HG02798 (cell line): ENCODE measurements around the gene MAP4K4.
A peak's percentile ranks its signal among the peaks of the same experiment; 100 is the strongest.
"Not testable (repeated sequence)": the region's sequence is repeated elsewhere in the genome, so short reads cannot be mapped to it uniquely, and the experiment has no call there.

Experiments
- ATAC-seq: cut with Tn5 transposase; IDR thresholded peaks from one replicate; pipeline ENCODE4 v1.9.1; 2021; ENCODE audit warnings: mild to moderate bottlenecking; ENCODE audit not compliant: unreplicated experiment, poor library complexity

Gene MAP4K4

DNA sequence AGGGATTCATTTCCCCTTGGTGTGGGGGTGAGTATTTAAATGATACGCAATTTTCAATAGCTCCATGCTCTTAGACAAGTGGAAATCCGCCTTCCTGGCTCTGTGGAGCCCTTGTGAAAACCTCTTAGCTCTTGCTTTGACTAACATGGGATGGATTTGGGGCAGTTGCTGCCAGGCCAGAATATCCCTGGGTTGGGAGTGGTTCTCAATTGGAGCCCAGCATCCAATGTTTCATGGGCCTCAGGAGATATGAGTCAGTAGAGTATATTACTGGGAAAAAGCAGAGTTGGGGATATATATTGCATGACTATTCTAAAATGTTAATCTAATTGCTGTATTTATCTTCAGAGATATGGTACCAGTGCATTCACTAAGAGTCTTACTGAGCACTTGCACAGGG is 189.8 kb downstream of the MAP4K4 start:
- no peak for ATAC-seq

DNA sequence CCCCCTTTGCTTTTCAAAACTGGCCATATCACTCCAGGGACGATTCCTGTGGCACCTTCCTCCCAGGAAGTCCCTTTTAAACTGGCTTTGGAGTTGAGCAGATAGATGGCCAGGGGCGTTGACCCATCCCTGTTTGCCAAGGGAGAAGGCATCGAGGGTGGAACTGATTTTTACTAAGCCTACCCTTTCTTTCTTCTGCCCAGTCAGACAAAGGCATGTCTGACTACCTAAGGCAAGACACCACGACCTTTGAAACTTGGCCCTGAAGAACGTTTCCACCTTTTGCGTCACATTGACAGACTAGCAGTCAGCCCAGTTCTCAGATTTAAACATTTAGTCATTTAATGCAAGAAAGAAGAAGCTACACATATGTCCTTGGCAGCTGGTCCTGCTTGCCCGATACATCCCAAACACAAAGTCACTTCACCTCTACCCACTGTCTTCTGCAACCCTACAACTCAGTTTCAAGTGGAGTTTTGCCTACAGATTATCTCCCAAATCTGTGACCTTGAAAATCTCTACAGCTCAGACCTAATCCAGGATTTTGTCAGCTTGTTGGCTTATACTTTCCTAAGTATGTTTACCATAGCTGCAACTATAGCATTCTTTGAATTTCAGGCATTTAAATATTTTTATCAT is 192.1 kb downstream of the MAP4K4 start:
- ATAC-seq: no peak

DNA sequence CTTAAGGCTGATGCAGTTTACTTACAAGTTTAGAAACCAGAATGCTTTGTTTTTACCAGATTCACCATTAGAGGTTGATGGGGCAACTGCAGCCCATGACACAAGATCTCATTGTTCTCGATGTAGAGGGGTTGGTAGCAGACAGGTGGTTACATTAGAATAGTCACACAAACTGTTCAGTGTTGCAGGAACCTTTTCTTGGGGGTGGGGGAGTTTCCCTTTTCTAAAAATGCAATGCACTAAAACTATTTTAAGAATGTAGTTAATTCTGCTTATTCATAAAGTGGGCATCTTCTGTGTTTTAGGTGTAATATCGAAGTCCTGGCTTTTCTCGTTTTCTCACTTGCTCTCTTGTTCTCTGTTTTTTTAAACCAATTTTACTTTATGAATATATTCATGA is 194.9 kb downstream of the MAP4K4 start:
- ATAC-seq: no peak

DNA sequence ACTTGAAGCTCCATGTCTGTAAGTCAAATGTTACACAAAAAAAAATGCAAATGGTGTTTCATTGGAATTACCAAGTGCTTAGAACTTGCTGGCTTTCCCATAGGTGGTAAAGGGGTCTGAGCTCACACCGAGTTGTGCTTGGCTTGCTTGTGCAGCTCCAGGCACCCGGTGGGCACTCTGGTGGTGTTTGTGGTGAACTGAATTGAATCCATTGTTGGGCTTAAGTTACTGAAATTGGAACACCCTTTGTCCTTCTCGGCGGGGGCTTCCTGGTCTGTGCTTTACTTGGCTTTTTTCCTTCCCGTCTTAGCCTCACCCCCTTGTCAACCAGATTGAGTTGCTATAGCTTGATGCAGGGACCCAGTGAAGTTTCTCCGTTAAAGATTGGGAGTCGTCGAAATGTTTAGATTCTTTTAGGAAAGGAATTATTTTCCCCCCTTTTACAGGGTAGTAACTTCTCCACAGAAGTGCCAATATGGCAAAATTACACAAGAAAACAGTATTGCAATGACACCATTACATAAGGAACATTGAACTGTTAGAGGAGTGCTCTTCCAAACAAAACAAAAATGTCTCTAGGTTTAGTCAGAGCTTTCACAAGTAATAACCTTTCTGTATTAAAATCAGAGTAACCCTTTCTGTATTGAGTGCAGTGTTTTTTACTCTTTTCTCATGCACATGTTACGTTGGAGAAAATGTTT is 196.3 kb downstream of the MAP4K4 start:
- no peak for ATAC-seq

DNA sequence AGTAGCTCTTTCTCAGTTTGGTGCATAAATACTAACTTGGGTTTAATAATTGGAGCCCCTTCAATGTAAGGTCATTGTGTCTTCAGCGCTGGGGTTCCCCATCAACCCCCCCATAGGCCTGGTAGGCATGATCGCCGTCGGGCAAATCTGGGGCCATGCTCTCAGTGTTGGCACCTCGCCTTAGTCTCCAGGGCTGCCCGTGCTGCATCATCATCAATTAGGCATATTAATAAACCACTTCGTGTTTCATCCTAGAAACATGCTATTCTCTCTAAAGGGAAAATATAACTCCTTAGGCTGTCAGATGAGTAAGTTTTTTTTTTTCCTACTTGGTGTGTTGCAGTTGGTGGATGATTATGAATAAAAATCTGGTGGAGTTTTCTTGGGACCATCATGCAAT is 197.5 kb downstream of the MAP4K4 start:
- ATAC-seq: no peak

DNA sequence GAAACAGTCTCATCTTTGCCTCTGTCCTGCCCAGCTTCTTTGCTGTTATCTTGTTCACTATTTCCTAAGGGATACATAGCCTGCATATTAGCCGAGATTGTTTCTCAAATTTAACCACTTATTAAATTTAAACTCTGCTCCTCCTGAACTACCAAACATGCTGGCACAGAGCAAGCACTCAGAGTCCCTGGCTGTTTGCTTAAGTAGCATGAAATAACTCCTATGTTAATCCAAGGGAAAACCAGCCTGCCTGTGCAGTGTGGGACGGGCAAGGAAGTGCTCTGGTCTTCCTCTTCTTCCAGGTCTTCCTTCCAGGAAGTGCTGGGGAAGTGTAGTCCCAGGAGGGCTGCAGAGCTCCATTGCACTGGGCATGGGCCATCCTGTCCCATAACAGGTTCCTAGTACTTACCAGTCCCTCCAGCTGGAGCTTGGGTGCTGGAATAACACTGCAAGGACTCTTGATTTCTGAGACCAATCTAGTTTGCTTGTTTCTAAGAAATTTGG is 198.4 kb downstream of the MAP4K4 start:
- ATAC-seq: no peak

DNA sequence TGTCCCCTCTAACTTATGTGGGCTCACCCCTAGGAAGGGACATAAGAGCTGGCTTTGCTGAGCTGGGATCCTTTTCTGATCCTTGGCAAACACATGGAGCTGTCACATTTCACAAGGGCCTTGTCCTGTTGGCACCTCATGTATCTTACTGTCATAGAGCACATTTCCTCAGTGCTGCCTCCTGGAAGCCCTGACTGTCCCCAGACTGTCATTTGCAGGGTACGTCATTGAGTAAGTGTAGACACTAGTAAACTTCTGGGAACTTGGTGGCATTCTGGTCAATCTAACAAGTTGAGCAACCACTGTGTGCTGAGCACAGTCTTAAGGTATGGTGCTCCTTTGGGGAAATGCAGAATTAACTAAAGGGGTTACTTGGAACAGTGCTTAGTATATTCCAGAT is 199.8 kb downstream of the MAP4K4 start:
- ATAC-seq: no peak

DNA sequence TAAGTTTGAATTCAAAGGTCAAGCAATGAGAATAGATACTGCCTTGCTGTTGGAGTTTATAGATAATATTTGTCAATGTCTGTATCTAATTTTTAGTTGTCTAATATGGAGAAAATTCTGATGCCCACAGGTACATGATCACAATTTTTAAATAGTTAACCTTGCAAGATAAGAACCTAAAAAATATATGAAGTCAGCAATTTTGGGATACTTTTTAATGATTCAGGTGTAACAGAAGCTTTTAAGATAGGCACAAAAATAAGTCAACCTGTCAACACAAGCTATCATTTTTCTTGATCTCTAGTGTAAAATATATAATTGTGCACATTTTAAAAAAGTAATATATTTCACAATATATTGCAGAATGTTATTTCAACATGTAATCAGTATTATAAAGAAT is 201.8 kb downstream of the MAP4K4 start:
- ATAC-seq: no peak

DNA sequence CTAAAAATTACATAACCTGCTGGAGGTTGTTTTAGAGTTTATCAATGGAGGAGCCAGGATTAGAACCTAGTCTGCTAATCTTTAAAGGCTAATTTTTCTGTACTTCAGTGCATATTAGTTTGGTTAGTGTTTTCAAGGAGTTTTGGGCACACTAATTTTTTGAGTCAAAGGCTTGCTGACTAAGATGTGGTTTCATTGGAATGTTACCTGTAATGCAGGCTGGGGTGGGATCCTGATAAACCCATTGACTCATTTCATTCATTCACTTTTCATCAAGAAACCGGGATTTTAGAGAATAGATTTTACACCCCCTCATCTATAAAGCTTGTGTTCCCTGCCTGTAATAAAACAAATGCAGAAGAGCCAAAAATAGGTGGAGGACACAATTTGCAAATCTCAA is 202.4 kb downstream of the MAP4K4 start:
- no peak for ATAC-seq

DNA sequence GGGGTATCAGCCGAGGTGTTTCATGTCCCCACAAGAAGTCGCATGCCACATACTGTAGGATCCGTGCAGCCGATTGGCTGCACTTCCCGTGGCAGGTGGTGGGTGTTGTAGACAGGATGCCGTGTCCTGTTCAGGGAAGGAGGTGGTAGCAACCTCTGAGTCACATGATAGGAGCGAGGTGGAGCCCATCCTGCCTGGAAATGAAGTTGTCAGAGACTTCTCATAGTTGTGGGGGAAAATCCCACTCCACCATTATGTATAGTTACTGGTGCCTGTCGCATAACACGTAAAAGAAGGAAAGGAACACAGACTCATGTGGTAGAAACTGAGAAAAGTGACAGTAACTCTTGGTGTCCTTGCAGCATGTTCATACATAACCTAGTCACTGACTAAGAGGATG is 202.9 kb downstream of the MAP4K4 start:
- ATAC-seq: peak; percentile 73

DNA sequence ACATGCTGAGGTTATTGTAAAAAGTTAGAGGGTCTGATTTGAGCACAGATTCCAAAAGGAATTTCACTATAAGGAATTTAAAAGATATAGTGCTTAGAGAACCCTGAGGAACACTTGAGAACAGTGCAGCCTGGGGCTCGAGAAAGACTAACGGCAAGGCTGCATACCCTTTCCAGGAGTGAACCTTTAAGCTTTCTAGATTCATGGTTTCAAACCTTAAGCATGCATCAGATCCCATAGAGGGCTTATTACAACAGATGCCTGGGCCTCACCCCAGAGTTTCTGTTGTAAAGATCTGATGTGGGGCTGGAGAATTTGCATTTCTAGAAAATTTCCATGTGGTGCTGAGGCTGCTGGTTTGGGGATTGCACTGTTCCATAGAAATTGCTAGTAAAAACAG is 203.7 kb downstream of the MAP4K4 start:
- ATAC-seq: no peak

DNA sequence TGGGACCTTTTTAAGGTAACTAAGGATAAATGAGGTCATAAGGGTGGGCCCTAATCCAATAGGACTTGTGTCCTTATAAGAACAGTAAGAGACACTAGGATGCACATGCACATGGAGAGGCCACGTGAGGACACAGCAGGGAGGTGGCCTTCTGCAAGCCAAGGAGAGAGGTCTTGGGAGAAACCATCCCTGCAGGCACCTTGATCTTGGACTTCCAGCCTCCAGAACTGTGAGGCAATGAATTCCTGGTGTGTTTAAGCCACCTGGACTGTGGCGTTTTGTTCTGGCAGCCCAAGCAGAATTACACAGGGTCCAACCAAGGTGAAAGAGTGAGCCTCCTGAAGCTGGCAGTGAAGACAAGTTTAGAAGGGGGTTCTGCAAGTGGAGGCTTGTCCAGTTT is 204.7 kb downstream of the MAP4K4 start:
- no peak for ATAC-seq

DNA sequence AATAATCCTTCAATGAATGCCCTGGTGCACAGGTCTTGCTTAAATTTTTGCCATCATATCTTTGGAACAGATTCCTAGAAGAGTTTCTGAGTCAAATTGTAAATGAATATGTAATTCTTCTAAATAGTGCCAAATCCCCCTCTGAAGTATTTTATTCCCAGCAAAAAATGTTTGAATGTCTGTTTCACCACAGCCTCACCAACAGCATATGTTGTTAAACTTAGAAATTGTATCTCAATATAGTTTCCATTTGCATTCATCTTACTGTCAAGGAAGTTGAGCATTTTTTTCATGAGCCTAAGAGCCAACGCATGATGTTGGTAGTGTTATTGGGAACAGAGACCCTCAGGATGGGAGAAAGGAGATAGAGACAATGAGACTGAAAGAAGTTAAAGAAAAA is 207.4 kb downstream of the MAP4K4 start:
- ATAC-seq: no peak

DNA sequence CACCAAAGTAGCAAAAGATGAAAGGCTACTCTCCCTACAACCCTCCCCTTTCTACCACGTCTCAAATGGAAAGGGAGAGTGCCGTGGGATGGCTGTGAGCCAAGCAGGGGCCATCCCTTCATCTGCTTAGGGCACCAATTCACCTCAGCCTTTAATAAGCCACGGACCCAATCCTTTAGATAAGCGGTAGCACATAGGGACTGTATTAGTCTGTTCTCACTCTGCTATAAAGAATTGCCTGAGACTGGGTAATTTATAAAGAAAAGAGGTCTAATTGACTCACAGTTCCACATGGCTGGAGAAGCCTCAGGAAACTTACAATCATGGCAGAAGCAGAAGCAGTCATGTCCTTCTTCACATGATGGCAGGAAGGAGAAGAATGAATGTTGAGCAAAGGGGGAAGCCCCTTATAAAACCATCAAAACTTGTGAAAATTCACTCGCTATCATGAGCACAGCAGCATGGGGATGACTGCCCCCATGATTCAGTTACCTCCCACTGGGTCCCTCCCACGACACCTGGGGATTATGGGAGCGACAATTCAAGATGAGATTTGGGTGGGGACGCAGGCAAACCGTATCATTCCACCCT is 208.3 kb downstream of the MAP4K4 start:
- no peak for ATAC-seq

DNA sequence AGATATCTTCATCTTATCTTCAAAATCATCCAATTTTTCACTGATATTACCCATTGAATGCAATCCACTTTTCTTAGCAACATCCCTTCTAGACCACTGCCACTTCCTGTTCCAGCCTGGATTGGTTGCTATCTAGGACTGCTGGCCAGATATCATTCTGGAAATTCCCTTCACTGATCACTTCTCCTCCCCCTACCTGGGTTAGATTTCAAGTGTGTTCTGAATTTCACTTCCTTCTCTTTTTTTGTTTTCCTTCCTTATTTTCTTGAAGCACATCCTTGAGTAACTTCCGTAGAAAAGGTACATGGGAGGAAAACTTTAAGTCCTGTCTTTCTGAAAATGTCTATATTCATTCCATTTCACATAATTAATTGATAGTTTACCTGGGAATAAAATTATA is 212.3 kb downstream of the MAP4K4 start:
- ATAC-seq: no peak

DNA sequence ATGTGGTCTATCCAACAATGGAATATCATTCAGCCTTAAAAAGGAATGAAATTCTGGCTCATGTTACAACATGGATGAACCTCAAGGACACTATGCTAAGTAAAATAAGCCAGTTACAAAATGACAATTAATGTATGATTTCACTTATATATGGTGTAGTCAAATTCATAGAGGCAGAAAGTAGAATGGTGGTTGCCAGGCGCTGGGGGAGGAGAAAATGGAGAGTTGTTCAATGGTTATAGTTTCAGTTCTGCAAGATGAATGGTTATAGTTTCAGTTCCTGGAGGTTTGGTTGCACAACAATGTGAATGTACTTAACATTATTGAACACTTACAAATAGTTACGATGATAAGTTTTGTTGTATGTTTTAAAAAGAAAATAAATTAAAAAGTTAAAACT is 215.0 kb downstream of the MAP4K4 start:
- peak; percentile 87 for ATAC-seq

DNA sequence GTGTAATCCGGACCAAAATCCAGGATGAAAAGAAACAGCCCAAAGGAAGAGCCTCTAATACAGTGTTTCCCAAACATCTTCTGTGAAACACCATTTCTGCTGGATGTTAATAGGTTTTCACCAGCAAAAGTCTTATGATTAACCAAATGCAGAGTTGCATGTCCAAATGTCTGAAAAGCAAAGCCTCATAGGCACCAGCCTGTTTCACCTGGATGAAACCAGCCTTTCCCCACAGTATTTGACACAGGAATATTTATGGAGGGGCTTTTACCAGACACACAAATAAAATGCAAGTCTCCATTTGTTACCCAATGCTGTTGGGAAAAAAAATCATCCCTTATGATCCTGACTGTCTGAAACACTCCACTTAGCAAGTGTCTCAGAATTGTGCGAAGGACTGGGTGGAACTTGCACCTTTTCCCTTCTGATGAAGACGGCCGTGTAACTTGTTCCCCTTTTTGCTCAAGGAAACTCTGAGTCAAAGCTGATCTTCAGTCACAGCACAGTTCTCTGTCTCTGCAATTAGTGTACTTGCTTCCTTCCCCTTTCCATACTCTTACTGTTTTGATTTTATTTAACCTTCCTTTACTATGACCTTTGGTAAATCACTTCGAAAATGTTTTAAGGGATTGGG is 223.9 kb downstream of the MAP4K4 start:
- no peak for ATAC-seq

DNA sequence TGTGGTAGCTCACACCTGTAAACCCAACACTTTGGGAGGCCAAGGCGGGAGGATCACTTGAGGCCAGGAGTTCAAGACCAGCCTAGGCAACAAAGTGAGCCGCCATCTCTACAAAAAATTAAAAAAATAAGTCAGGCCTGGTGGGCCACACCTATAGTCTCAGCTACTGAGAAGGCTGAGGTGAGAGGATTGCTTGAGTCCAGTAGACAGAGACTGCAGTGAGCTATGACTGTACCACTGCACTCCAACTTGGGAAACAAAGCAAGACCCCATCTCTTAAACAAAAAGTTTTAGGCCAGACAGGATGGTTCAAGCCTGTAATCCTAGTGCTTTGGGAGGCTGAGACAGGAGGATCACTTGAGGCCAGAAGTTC is 224.4 kb downstream of the MAP4K4 start:
- ATAC-seq: no peak

DNA sequence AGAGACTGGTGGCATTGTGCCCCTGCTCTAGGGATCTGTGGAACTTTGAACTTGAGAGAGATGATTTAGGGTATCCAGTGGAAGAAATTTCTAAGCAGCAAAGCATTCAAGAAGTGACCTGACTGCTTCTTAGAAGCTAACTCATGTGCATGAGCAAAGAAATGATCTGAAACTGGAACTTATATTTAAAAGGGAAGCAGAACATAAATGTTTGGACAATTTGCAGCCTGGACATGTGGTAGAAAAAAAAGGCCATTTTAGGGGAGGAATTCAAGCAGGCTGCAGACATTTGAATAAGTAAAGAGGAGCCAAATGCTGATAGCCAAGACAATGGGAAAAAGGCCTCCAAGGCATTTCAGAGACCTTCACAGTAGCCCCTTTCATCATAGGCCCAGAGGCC is 226.8 kb downstream of the MAP4K4 start:
- ATAC-seq: not testable (repeated sequence)

DNA sequence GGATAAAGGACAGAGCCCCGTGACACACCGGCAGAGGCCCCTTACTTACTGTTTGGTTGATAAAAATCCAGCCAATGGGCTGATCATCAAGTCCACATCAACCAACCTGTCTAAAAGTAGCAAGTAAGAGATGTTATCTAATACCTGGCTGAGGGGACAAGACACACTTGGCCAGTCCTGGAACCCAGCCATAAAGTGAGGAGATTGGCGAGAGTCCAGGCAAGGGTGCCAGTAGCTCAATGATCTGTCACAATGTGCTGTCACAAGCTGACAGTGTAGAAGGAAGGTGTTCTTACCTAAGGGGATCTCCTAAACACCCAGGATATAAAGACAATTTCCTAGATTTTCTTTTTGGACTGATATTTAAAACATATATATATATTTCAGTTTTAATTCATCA is 232.5 kb downstream of the MAP4K4 start:
- ATAC-seq: no peak

DNA sequence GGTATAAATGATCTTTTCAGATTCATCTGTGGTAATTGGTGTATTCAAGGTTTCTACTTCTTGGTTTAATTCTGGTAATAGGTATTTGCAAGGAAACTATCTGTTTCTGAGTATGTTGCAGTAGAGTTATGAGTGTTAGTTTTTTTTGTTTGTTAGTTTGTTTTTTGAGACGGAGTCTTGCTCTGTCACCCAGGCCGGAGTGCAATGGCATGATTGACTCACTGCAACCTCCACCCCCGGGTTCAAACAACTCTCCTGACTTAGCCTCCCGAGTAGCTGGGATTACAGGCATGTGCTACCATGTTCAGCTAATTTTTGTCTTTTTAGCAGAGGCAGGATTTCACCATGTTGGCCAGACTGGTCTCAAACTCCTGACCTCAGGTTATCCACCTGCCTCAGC is 233.3 kb downstream of the MAP4K4 start:
- ATAC-seq: no peak
